Osteocyte (in vitro differentiated cells): Measurements from ENCODE around the gene IL12A. TPM values are rescaled to one million over a fixed set of nuclear protein-coding genes. Genes with fewer than 3 reads are reported as not detected.

Experiments
- DNase-seq: peaks from one replicate; pipeline ENCODE4 v3.0.0; 2021; ENCODE audit warnings: mixed read lengths; ENCODE audit not compliant: unreplicated experiment; ENCODE audit errors: extremely low spot score
- H3K27ac Mint-ChIP-seq: one replicate; pipeline ENCODE4 v1.8.0; 2021; ENCODE audit warnings: mild to moderate bottlenecking, mixed read lengths; ENCODE audit not compliant: unreplicated experiment
- H3K27me3 Mint-ChIP-seq: one replicate; pipeline ENCODE4 v1.8.0; 2021; ENCODE audit warnings: mixed read lengths; ENCODE audit not compliant: unreplicated experiment
- H3K36me3 Mint-ChIP-seq: one replicate; pipeline ENCODE4 v1.8.0; 2021; ENCODE audit warnings: mixed read lengths; ENCODE audit not compliant: unreplicated experiment
- H3K4me1 Mint-ChIP-seq: one replicate; pipeline ENCODE4 v1.8.0; 2021; ENCODE audit warnings: mixed read lengths; ENCODE audit not compliant: unreplicated experiment
- H3K4me3 Mint-ChIP-seq: one replicate; pipeline ENCODE4 v1.8.0; 2021; ENCODE audit warnings: mild to moderate bottlenecking, moderate library complexity, mixed read lengths; ENCODE audit not compliant: unreplicated experiment
- H3K9me3 Mint-ChIP-seq: one replicate; pipeline ENCODE4 v1.8.0; 2021; ENCODE audit warnings: mixed read lengths; ENCODE audit not compliant: unreplicated experiment
- CTCF ChIP-seq: fragments of 200-600 bp; sonication (generic); IDR thresholded peaks from 2 replicates; pipeline ENCODE4 v1.5.0; 2021; ENCODE audit warnings: antibody characterized with exemption, mild to moderate bottlenecking, moderate library complexity
- total RNA-seq: library from RNA; stranded (reverse); gene quantifications from 2 replicates; pipeline ENCODE4 v1.2.1, GENCODE V29; 2021

IL12A gene
- total RNA-seq, 1 donor from 2014 or later: not detected

GRCh38 chr3:160016972-160017371 lies 28.3 kb downstream of the IL12A start:
- peaks cover 13% of the 10 kb centered on the region for H3K27me3 Mint-ChIP-seq
- no peak overlapping the region for H3K27ac Mint-ChIP-seq
- H3K4me3 Mint-ChIP-seq: no peak overlapping the region
- H3K4me1 Mint-ChIP-seq: peaks cover 4% of the 10 kb centered on the region
- no peaks in the 10 kb centered on the region for H3K9me3 Mint-ChIP-seq
- H3K36me3 Mint-ChIP-seq: no peaks in the 10 kb centered on the region
- no peak for DNase-seq
- no peak for TF ChIP-seq CTCF

DNA sequence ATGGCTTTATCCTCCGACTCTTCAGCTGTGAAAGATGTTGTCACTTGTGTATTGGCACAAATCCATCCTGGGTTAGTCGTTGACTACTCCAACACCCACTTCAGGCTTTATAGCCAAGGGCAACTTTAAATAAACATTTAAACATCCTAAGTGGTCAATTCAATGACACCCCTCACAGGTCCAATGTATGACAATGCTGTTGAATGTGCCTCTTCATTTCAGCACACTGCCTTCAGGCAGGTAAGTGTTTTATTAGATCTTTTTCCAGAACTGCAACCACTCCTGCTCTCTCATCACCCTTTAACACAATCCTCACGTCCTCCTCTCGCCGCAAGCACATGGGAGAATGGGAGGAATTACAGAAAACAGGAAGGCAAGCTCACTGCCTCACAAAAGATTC lies 30.3 kb downstream of the IL12A start:
- no peak for DNase-seq
- Mint-ChIP-seq H3K4me3 (no peak overlapping the region), H3K27me3 (peaks cover 17% of the 10 kb centered on the region), H3K36me3 (no peaks in the 10 kb centered on the region), H3K4me1 (peaks cover 4% of the 10 kb centered on the region), H3K27ac (no peak overlapping the region), H3K9me3 (no peaks in the 10 kb centered on the region)
- TF ChIP-seq CTCF: no peak

DNA sequence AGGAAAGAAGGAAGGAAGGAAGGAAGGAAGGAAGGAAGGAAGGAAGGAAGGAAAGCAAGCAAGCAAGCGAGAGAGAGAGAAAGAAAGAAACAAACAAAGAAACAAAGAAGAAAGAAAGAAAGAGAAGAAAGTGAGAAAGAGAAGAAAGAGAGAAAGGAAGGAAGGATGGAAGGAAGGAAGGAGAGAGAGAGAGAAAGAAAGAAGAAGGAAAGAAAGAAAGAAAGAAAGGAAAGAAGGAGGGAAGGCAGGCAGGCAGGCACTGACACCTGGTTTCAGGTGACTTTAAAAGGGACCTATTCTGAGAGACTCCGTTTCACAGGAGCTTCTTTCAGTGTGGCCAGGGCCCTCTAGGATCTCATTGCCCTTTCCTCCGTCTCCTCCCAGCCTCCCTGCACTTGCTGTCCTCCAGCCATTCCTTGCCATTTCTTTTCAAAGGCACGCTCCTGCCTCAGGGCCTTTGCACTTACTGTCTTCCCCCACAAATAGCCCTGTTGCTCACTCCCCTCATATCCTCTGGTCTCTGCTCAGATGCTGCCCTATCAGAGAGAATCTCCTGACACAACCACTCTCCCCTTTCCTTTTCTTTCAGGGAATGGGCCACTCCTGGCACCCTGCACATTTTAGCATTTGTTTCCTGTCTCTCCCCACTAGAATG lies 31.5 kb downstream of the IL12A start:
- DNase-seq: no peak
- Mint-ChIP-seq H3K27ac (no peak overlapping the region), H3K36me3 (no peaks in the 10 kb centered on the region), H3K27me3 (peaks cover 17% of the 10 kb centered on the region), H3K4me3 (no peak overlapping the region), H3K4me1 (peaks cover 4% of the 10 kb centered on the region), H3K9me3 (no peaks in the 10 kb centered on the region)
- TF ChIP-seq CTCF: no peak

GRCh38 chr3:160022068-160022467 lies 33.4 kb downstream of the IL12A start:
- Mint-ChIP-seq H3K27ac (no peak overlapping the region), H3K36me3 (no peaks in the 10 kb centered on the region), H3K4me1 (peaks cover 1% of the 10 kb centered on the region), H3K9me3 (no peaks in the 10 kb centered on the region), H3K4me3 (no peak overlapping the region), H3K27me3 (peaks cover 17% of the 10 kb centered on the region)
- TF ChIP-seq CTCF: no peak
- no peak for DNase-seq

DNA sequence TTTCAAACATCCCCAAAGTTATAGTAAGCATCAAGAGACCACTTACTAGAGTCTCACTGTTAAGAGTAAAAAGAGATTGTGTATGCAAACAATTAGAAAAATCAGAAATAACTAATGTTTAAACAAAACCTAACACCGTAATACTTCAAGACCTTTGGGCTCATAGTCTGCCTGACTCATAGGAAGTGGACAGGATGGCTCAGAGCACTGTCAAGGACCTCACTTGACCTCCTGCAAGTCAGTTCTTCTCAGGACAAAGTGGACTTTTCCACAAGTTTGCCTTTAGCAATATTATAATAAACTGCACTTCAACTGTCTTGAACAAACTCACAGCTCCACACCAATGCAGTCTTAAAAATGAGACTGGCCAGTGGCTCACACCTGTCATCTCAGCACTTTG lies 34.8 kb downstream of the IL12A start:
- no peaks in the 10 kb centered on the region for H3K9me3 Mint-ChIP-seq
- peaks cover 5% of the 10 kb centered on the region for H3K4me1 Mint-ChIP-seq
- H3K27me3 Mint-ChIP-seq: peaks cover 17% of the 10 kb centered on the region
- H3K36me3 Mint-ChIP-seq: no peaks in the 10 kb centered on the region
- TF ChIP-seq CTCF: no peak
- no peak overlapping the region for H3K4me3 Mint-ChIP-seq
- DNase-seq: no peak
- H3K27ac Mint-ChIP-seq: no peak overlapping the region
